Activated T-helper 9 cell treated with anti-CD3 and anti-CD28 coated beads, Interleukin-2, amount 50 U/mL, for 16 hours (primary cell): ENCODE data around the gene LMF1.
"Not testable (repeated sequence)": the region's sequence is repeated elsewhere in the genome, so short reads cannot be mapped to it uniquely, and the experiment has no call there.

Source experiments
- DNase-seq: peaks from one replicate; pipeline ENCODE4 v3.0.0-alpha.2; 2020; ENCODE audit warnings: low read depth

LMF1 gene

GRCh38 chr16:844638-845350 is 126.0 kb downstream of the LMF1 start:
- no peak for DNase-seq

GRCh38 chr16:843771-844170 is 127.0 kb downstream of the LMF1 start:
- no peak for DNase-seq

- DNase-seq: no peak
Measured at GRCh38 chr16:842711-843560, 127.8 kb downstream of the LMF1 start.

- DNase-seq: no peak
Measured at GRCh38 chr16:842061-842476, 128.7 kb downstream of the LMF1 start.

- DNase-seq: no peak
Measured at GRCh38 chr16:841455-842060, 129.2 kb downstream of the LMF1 start.

- DNase-seq: no peak
Measured at GRCh38 chr16:840561-841454, 130.0 kb downstream of the LMF1 start.

- DNase-seq: no peak
Measured at GRCh38 chr16:839643-840408, 131.0 kb downstream of the LMF1 start.

GRCh38 chr16:838741-839140 is 132.0 kb downstream of the LMF1 start:
- DNase-seq: no peak

- not testable (repeated sequence) for DNase-seq
Measured at GRCh38 chr16:836822-837221, 134.0 kb downstream of the LMF1 start.

GRCh38 chr16:836221-836620 is 134.6 kb downstream of the LMF1 start:
- DNase-seq: no peak

GRCh38 chr16:835373-835772 is 135.4 kb downstream of the LMF1 start:
- DNase-seq: no peak

GRCh38 chr16:833411-833810 is 137.4 kb downstream of the LMF1 start:
- DNase-seq: no peak

GRCh38 chr16:832652-833336 is 138.0 kb downstream of the LMF1 start:
- DNase-seq: no peak

GRCh38 chr16:831571-832413 is 139.0 kb downstream of the LMF1 start:
- no peak for DNase-seq

- DNase-seq: no peak
Measured at GRCh38 chr16:830871-831570, 139.8 kb downstream of the LMF1 start.

- DNase-seq: no peak
Measured at GRCh38 chr16:830107-830870, 140.5 kb downstream of the LMF1 start.

- DNase-seq: no peak
Measured at GRCh38 chr16:828891-829290, 141.9 kb downstream of the LMF1 start.

GRCh38 chr16:827513-827912 is 143.3 kb downstream of the LMF1 start:
- no peak for DNase-seq
